ENCODE results near the gene PRR7. TPM values are rescaled to one million over a fixed set of nuclear protein-coding genes. Genes with fewer than 3 reads are reported as not detected.

Gene PRR7
- total and polyA plus RNA-seq, 2 of the 13 experiments (the other 11 are each of a cell fraction or from before 2014, with no cell fraction given) = 4.8 to 5.0 TPM

DNA sequence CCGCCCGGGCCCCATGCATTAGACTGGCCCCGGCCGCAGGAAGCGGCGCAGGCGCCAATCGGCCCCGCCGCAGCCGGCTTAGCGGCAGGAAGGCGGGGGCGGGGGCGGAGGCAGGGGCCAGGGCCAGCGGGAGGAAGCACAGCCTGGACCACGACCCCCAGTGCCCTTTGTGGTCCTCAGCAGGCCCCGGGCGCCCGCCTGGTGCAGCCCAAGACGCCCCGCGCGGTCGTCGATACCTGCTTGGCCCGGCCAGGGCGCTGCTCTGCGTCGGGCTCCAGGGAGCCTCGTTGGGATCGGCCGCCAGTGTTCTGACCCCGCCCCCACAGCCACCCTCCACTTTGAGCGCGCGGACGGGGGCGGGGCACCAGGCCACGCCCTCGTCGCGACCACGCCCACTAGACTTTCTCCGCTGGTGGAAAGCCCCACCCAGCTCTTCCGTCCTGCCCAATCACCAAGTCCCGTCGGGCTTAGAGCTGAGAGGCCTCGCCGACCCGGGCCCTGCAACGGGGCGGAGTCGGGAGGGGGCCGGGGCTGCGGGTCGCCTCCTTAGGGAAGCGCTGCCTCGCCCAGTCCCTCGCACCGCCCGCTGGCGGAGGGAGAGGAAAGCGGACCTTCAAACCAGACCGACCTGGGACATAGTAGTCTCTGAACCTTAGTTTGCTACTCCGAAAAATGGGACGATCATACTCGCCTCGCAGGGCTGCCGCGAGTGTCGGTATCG is 50.8 kb downstream of the PRR7 start, which contains the start of gene PDLIM7 (continued):
- TF ChIP-seq, protein P1, sequence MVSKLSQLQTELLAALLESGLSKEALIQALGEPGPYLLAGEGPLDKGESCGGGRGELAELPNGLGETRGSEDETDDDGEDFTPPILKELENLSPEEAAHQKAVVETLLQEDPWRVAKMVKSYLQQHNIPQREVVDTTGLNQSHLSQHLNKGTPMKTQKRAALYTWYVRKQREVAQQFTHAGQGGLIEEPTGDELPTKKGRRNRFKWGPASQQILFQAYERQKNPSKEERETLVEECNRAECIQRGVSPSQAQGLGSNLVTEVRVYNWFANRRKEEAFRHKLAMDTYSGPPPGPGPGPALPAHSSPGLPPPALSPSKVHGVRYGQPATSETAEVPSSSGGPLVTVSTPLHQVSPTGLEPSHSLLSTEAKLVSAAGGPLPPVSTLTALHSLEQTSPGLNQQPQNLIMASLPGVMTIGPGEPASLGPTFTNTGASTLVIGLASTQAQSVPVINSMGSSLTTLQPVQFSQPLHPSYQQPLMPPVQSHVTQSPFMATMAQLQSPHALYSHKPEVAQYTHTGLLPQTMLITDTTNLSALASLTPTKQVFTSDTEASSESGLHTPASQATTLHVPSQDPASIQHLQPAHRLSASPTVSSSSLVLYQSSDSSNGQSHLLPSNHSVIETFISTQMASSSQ (IDR thresholded peaks at IDR 0.05; ENCODE audit: low read depth) = no peak
- TF ChIP-seq, protein P1 (CRISPR knock-in tag; IDR thresholded peaks at IDR 0.05; ENCODE audit: borderline replicate concordance) = no peak
- no peak for TF ChIP-seq ZNF713 (CRISPR knock-in tag; IDR thresholded peaks at IDR 0.05)
- TF ChIP-seq, protein P2, sequence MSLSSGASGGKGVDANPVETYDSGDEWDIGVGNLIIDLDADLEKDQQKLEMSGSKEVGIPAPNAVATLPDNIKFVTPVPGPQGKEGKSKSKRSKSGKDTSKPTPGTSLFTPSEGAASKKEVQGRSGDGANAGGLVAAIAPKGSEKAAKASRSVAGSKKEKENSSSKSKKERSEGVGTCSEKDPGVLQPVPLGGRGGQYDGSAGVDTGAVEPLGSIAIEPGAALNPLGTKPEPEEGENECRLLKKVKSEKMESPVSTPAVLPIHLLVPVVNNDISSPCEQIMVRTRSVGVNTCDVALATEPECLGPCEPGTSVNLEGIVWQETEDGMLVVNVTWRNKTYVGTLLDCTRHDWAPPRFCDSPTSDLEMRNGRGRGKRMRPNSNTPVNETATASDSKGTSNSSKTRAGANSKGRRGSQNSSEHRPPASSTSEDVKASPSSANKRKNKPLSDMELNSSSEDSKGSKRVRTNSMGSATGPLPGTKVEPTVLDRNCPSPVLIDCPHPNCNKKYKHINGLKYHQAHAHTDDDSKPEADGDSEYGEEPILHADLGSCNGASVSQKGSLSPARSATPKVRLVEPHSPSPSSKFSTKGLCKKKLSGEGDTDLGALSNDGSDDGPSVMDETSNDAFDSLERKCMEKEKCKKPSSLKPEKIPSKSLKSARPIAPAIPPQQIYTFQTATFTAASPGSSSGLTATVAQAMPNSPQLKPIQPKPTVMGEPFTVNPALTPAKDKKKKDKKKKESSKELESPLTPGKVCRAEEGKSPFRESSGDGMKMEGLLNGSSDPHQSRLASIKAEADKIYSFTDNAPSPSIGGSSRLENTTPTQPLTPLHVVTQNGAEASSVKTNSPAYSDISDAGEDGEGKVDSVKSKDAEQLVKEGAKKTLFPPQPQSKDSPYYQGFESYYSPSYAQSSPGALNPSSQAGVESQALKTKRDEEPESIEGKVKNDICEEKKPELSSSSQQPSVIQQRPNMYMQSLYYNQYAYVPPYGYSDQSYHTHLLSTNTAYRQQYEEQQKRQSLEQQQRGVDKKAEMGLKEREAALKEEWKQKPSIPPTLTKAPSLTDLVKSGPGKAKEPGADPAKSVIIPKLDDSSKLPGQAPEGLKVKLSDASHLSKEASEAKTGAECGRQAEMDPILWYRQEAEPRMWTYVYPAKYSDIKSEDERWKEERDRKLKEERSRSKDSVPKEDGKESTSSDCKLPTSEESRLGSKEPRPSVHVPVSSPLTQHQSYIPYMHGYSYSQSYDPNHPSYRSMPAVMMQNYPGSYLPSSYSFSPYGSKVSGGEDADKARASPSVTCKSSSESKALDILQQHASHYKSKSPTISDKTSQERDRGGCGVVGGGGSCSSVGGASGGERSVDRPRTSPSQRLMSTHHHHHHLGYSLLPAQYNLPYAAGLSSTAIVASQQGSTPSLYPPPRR (CRISPR knock-in tag; IDR thresholded peaks at IDR 0.05; ENCODE audit: borderline replicate concordance) = no peak
- no peak for TF ChIP-seq NRL (CRISPR knock-in tag; IDR thresholded peaks at IDR 0.05; ENCODE audit: borderline replicate concordance)
- no peak for TF ChIP-seq ZNF180 (CRISPR knock-in tag; IDR thresholded peaks at IDR 0.05; ENCODE audit: borderline replicate concordance, low read depth)
- peak; percentile 80 for TF ChIP-seq HDAC1 (CRISPR knock-in tag; IDR thresholded peaks at IDR 0.05)
- TF ChIP-seq, protein P3, sequence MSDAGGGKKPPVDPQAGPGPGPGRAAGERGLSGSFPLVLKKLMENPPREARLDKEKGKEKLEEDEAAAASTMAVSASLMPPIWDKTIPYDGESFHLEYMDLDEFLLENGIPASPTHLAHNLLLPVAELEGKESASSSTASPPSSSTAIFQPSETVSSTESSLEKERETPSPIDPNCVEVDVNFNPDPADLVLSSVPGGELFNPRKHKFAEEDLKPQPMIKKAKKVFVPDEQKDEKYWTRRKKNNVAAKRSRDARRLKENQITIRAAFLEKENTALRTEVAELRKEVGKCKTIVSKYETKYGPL (CRISPR knock-in tag; IDR thresholded peaks at IDR 0.05) = no peak
- TF ChIP-seq SOX13 (IDR thresholded peaks at IDR 0.05) = no peak
- no peak for TF ChIP-seq SOX13 (CRISPR knock-in tag; conservative IDR thresholded peaks at IDR 0.05 in 1 of 2, IDR thresholded peaks at IDR 0.05 in 1 of 2)
- TF ChIP-seq, protein P4, sequence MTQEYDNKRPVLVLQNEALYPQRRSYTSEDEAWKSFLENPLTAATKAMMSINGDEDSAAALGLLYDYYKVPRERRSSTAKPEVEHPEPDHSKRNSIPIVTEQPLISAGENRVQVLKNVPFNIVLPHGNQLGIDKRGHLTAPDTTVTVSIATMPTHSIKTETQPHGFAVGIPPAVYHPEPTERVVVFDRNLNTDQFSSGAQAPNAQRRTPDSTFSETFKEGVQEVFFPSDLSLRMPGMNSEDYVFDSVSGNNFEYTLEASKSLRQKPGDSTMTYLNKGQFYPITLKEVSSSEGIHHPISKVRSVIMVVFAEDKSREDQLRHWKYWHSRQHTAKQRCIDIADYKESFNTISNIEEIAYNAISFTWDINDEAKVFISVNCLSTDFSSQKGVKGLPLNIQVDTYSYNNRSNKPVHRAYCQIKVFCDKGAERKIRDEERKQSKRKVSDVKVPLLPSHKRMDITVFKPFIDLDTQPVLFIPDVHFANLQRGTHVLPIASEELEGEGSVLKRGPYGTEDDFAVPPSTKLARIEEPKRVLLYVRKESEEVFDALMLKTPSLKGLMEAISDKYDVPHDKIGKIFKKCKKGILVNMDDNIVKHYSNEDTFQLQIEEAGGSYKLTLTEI (CRISPR knock-in tag; conservative IDR thresholded peaks at IDR 0.05) = no peak
- TF ChIP-seq ZNF598 (CRISPR knock-in tag; IDR thresholded peaks at IDR 0.05; ENCODE audit: borderline replicate concordance) = no peak
- TF ChIP-seq, protein P5, sequence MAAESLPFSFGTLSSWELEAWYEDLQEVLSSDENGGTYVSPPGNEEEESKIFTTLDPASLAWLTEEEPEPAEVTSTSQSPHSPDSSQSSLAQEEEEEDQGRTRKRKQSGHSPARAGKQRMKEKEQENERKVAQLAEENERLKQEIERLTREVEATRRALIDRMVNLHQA (CRISPR knock-in tag; IDR thresholded peaks at IDR 0.05) = no peak
- no peak for TF ChIP-seq CEBPB (IDR thresholded peaks at IDR 0.05; ENCODE audit: borderline replicate concordance, low read depth, low read length)
- TF ChIP-seq PAF1 (CRISPR knock-in tag; IDR thresholded peaks at IDR 0.05) = no peak
- no peak; the same call in 1 of the 2 replicates for TF ChIP-seq ZSCAN31 (CRISPR knock-in tag; IDR thresholded peaks at IDR 0.05; ENCODE audit: low read depth)
- no peak for TF ChIP-seq WIZ (CRISPR knock-in tag; IDR thresholded peaks at IDR 0.05)

All from HepG2 (cell line).